Sigmoid colon (tissue), 4 donors: ENCODE results near the gene HDGFL1.

Experiments
- CTCF ChIP-seq, 4 experiments: fragments of 450-650 bp in 3 of 4; fragments of 200-600 bp in 1 of 4; IDR thresholded peaks; one replicate each; pipeline ENCODE4 v1.5.1; 2016 to 2019; ENCODE audit warnings: antibody characterized with exemption in 4 of 4, mild to moderate bottlenecking in 3 of 4, moderate library complexity in 2 of 4
- EP300 ChIP-seq, 4 donors: sonication (generic); formaldehyde crosslinking; IDR thresholded peaks; one replicate each; pipeline ENCODE4 v1.6.1; 2017; ENCODE audit warnings: antibody characterized with exemption in 4 of 4
- POLR2A ChIP-seq, 2 donors: fragments of 450-650 bp; IDR thresholded peaks; one replicate each; pipeline ENCODE4 v1.6.1; 2016; ENCODE audit warnings: antibody characterized with exemption in 2 of 2, mild to moderate bottlenecking in 2 of 2, moderate library complexity in 2 of 2
- POLR2AphosphoS5 ChIP-seq, 4 donors: sonication (generic); formaldehyde crosslinking; IDR thresholded peaks; one replicate each; pipeline ENCODE4 v1.6.1; 2017; ENCODE audit warnings: antibody characterized with exemption in 4 of 4

- TF ChIP-seq CTCF (IDR thresholded peaks at IDR 0.05) (no peak), POLR2A (IDR thresholded peaks at IDR 0.05) (no peak), POLR2AphosphoS5 (IDR thresholded peaks at IDR 0.05) (no peak), EP300 (IDR thresholded peaks at IDR 0.05) (no peak)
These were observed 40.8 kb downstream of the HDGFL1 start for GRCh38 chr6:22610127-22610526.
